Activated naive CD8-positive, alpha-beta T cell treated with anti-CD3 and anti-CD28 coated beads, Interleukin-2, amount 50 U/mL, for 24 hours (primary cell): ENCODE data around the gene TNFRSF6B.
"Not testable (repeated sequence)": the region's sequence is repeated elsewhere in the genome, so short reads cannot be mapped to it uniquely, and the experiment has no call there.

Experiments used
- ATAC-seq: fragments of 150-1000 bp; cut with Tn5 transposase; one replicate; pipeline ENCODE4 v1.10.0; 2021
- DNase-seq: peaks from one replicate; pipeline ENCODE4 v3.0.0; 2021
- H3K27ac Mint-ChIP-seq: one replicate; pipeline ENCODE4 v1.8.0; 2021; ENCODE audit warnings: mild to moderate bottlenecking, mixed read lengths
- H3K27me3 Mint-ChIP-seq: one replicate; pipeline ENCODE4 v1.8.0; 2021; ENCODE audit warnings: mixed read lengths
- H3K36me3 Mint-ChIP-seq: one replicate; pipeline ENCODE4 v1.8.0; 2021; ENCODE audit warnings: low read depth, mixed read lengths
- H3K4me1 Mint-ChIP-seq: one replicate; pipeline ENCODE4 v1.8.0; 2021; ENCODE audit warnings: mixed read lengths
- H3K4me3 Mint-ChIP-seq: one replicate; pipeline ENCODE4 v1.8.0; 2021; ENCODE audit warnings: mild to moderate bottlenecking, moderate library complexity, mixed read lengths
- H3K9me3 Mint-ChIP-seq: one replicate; pipeline ENCODE4 v1.8.0; 2021; ENCODE audit warnings: mixed read lengths

The TNFRSF6B gene

GRCh38 chr20:63696628-63697356, at the start of gene TNFRSF6B:
TNFRSF6B (plus strand) TSS chr20:63696652; CDS start chr20:63696768, 116 bp downstream.
- Mint-ChIP-seq H3K36me3 (peaks cover 5% of the 10 kb centered on the region), H3K4me3 (no peak within 1 kb of the TSS), H3K27me3 (peaks cover 3% of the 10 kb centered on the region), H3K4me1 (peaks cover 35% of the 10 kb centered on the region), H3K27ac (no peak within 1 kb of the TSS), H3K9me3 (no peaks in the 10 kb centered on the region)
- ATAC-seq, result peak; percentile 2
- no peak for DNase-seq

DNA sequence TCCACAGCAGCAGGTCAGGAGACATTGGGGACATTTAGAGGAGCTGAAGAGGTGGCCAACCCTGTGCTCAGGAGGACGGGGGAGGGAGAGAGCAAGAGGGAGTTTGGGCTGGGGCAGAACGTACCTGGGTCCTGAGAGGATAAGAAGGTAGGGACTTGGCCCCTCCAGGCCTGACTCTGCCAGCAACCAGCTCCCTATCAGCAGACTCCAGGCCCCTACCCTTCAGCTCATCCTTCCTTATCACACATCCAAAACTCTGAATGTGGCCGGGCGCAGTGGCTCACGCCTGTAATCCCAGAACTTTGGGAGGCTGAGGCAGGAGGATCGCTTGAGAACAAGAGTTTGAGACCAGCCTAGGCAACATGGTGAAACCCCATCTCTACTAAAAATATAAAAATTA, 48.3 kb upstream of the TNFRSF6B start:
- no peak overlapping the region for H3K27ac Mint-ChIP-seq
- no peaks in the 10 kb centered on the region for H3K36me3 Mint-ChIP-seq
- H3K27me3 Mint-ChIP-seq, result peaks cover 3% of the 10 kb centered on the region
- no peak overlapping the region for H3K4me3 Mint-ChIP-seq
- ATAC-seq, result no peak
- H3K4me1 Mint-ChIP-seq, result peaks cover 7% of the 10 kb centered on the region
- no peaks in the 10 kb centered on the region for H3K9me3 Mint-ChIP-seq
- DNase-seq, result no peak

GRCh38 chr20:63648895-63649589, 47.4 kb upstream of the TNFRSF6B start:
- DNase-seq, result no peak
- Mint-ChIP-seq H3K36me3 (no peaks in the 10 kb centered on the region), H3K27me3 (peaks cover 3% of the 10 kb centered on the region), H3K4me1 (peaks cover 11% of the 10 kb centered on the region), H3K4me3 (no peak overlapping the region), H3K9me3 (no peaks in the 10 kb centered on the region), H3K27ac (no peak overlapping the region)
- no peak for ATAC-seq

DNA sequence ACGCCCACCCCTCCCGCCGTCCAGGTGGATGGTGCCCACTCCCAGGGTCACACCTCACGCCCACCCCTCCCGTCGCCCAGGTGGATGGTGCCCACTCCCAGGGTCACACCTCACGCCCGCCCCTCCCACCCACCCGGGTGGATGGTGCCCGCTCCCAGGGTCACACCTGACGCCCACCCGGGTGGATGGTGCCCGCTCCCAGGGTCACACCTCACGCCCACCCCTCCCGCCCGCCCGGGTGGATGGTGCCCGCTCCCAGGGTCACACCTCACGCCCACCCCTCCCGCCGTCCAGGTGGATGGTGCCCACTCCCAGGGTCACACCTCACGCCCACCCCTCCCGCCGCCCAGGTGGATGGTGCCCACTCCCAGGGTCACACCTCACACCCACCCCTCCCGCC, 46.0 kb upstream of the TNFRSF6B start:
- not testable (repeated sequence) for H3K36me3 Mint-ChIP-seq, ATAC-seq, DNase-seq, H3K27ac Mint-ChIP-seq, H3K27me3 Mint-ChIP-seq, H3K4me3 Mint-ChIP-seq, H3K9me3 Mint-ChIP-seq
- H3K4me1 Mint-ChIP-seq, result peaks cover 19% of the 10 kb centered on the region

GRCh38 chr20:63651942-63652191, 44.6 kb upstream of the TNFRSF6B start:
- Mint-ChIP-seq H3K36me3 (no peaks in the 10 kb centered on the region), H3K27ac (no peak overlapping the region), H3K27me3 (peaks cover 3% of the 10 kb centered on the region), H3K9me3 (no peaks in the 10 kb centered on the region), H3K4me1 (peaks cover 20% of the 10 kb centered on the region), H3K4me3 (peak overlapping the region; percentile 71)
- ATAC-seq (no peak), DNase-seq (no peak)

- no peaks in the 10 kb centered on the region for H3K36me3 Mint-ChIP-seq
- DNase-seq (peak; percentile 44), ATAC-seq (peak; percentile 17)
- H3K27me3 Mint-ChIP-seq, result peaks cover 3% of the 10 kb centered on the region
- H3K9me3 Mint-ChIP-seq, result no peaks in the 10 kb centered on the region
- no peak overlapping the region for H3K27ac Mint-ChIP-seq
- peaks cover 21% of the 10 kb centered on the region for H3K4me1 Mint-ChIP-seq
- H3K4me3 Mint-ChIP-seq, result peak overlapping the region; percentile 42
Observed at GRCh38 chr20:63652192-63652980, 44.1 kb upstream of the TNFRSF6B start.

- DNase-seq (peak; percentile 77), ATAC-seq (peak; percentile 48)
- Mint-ChIP-seq H3K9me3 (no peaks in the 10 kb centered on the region), H3K4me1 (peaks cover 25% of the 10 kb centered on the region), H3K4me3 (peak within 1 kb of the TSS; percentile 73), H3K36me3 (no peaks in the 10 kb centered on the region), H3K27me3 (peaks cover 3% of the 10 kb centered on the region), H3K27ac (peak within 1 kb of the TSS; percentile 46)
Observed at GRCh38 chr20:63653041-63653973, 43.1 kb upstream of the TNFRSF6B start, which contains the start of gene STMN3. STMN3 (minus strand) TSS chr20:63653424; CDS start chr20:63653345, 79 bp downstream.

DNA sequence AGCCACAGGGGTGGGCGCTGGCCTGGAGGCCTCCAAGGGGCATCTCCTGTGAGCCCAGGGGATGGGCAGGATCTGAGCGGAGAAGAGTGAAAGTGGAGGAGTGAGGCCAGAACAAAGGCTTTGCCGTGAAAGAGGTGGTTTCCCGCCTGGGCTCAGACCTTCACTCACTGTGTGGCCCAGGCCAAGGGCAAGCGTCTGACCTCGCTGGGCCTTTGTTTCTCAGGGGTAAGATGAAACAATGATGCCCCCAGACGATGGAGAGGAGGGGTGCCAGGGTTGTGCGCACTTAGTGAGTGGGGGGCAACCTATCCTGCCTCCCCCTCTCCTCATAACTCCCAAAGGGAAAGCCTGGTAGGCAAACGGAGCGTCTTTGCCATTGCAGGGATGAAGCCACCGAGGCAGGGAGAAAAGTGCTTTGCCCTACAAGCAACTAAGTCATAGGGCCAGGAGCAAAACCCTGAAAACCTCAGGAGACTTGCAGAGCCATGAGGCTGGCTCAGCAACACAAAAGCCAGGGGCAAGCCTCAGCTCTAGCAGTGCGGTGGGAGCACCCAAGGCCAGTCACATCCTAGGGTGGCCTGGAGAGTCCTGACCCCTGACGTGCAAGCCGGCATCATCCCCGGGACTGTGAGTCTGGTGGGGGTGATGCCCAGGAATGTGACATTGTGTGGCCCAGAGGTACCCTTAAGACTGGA, 42.3 kb upstream of the TNFRSF6B start:
- H3K4me3 Mint-ChIP-seq, result peak overlapping the region; percentile 73
- ATAC-seq, result peak; percentile 0
- no peaks in the 10 kb centered on the region for H3K36me3 Mint-ChIP-seq
- peaks cover 3% of the 10 kb centered on the region for H3K27me3 Mint-ChIP-seq
- no peaks in the 10 kb centered on the region for H3K9me3 Mint-ChIP-seq
- peak overlapping the region; percentile 46 for H3K27ac Mint-ChIP-seq
- no peak for DNase-seq
- H3K4me1 Mint-ChIP-seq, result peaks cover 32% of the 10 kb centered on the region

DNA sequence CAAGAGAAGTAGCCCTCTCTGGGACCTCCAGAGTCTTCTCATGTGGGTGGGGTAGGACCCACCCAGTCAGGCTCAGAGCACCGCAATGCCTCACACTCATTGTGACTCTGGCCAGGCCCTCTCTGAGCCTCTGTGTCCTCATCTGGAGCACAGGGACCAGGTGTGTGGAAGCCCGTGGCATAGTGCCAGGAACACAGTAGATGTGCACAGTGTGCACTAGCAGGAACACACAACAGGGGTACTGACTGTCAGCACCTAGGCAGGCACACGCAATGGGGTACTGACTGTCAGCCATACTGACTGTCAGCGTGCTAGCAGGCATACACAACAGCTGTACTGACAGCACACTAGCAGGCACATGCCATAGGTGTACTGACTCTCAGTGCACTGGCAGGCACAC, 41.2 kb upstream of the TNFRSF6B start:
- peaks cover 39% of the 10 kb centered on the region for H3K4me1 Mint-ChIP-seq
- DNase-seq (no peak), ATAC-seq (no peak)
- H3K27me3 Mint-ChIP-seq, result peaks cover 3% of the 10 kb centered on the region
- H3K4me3 Mint-ChIP-seq, result no peak overlapping the region
- peaks cover 5% of the 10 kb centered on the region for H3K36me3 Mint-ChIP-seq
- no peaks in the 10 kb centered on the region for H3K9me3 Mint-ChIP-seq
- no peak overlapping the region for H3K27ac Mint-ChIP-seq

DNA sequence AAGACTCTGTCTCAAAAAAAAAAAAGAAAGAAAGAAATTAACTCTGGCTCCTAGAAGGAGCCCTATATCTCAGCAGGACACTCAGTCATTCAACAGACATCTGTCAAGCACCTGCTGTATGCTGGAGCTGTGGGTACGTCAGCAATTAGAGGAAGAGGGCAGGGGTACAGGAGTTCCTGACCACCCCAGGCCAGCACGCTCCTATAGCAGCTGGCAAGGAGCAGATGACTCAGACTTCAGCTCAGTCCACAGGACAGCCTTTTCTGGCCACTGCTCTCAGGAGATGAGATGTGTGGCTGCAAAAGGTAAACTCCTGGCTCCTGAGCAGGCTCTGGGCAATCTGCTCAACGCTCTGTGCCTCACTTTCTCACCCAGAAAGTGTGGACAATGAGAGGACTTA, 40.0 kb upstream of the TNFRSF6B start:
- DNase-seq, result no peak
- H3K4me3 Mint-ChIP-seq, result no peak overlapping the region
- H3K4me1 Mint-ChIP-seq, result peaks cover 36% of the 10 kb centered on the region
- peaks cover 2% of the 10 kb centered on the region for H3K27me3 Mint-ChIP-seq
- no peak overlapping the region for H3K27ac Mint-ChIP-seq
- peaks cover 8% of the 10 kb centered on the region for H3K36me3 Mint-ChIP-seq
- no peak for ATAC-seq
- H3K9me3 Mint-ChIP-seq, result no peaks in the 10 kb centered on the region

GRCh38 chr20:63657260-63657936, 39.1 kb upstream of the TNFRSF6B start:
- DNase-seq (no peak), ATAC-seq (no peak)
- Mint-ChIP-seq H3K27me3 (no peaks in the 10 kb centered on the region), H3K27ac (peak overlapping the region; percentile 93), H3K9me3 (no peaks in the 10 kb centered on the region), H3K36me3 (peaks cover 11% of the 10 kb centered on the region), H3K4me3 (peak overlapping the region; percentile 94), H3K4me1 (peaks cover 33% of the 10 kb centered on the region)

DNA sequence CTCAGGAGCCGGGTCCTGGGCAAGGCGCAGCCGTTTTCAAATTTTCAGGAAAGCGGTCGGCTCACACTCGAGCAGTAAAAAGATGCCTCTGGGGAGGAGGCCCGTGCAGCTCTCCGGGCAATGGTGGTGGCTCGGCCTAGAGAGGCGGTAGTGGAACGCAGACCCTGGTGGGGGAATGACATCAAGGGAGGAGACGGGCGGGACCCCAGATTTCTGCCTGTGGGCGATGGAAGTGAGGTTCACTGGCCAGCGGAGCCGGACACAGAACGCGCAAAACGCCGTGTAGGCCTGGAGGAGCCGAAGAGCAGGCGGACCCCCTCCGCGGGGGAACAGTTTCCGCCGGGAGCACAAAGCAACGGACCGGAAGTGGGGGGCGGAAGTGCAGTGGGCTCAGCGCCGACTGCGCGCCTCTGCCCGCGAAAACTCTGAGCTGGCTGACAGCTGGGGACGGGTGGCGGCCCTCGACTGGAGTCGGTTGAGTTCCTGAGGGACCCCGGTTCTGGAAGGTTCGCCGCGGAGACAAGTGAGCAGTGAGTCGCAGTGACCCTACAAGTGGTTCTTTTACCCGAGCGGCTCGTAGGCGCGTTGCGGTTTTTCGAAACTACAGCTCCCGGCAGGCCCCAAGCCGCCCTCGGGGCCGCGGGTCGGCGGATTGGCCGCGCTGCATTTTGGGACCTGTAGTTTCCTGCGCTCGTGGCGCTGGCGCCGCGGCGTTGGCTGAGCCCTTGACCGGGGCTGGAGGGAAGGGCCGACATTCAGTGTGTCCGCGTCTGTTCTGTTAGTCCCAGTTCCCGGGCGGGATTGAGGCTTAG, 38.3 kb upstream of the TNFRSF6B start, which contains the start of gene RTEL1:
Gene RTEL1, plus strand, starts transcription at position 376 of the 812 bp plus-strand sequence. CDS start 1,091 bp downstream, outside the sequence.
- Mint-ChIP-seq H3K27me3 (no peaks in the 10 kb centered on the region), H3K36me3 (peaks cover 11% of the 10 kb centered on the region), H3K4me3 (peak within 1 kb of the TSS; percentile 94), H3K27ac (peak within 1 kb of the TSS; percentile 93), H3K4me1 (peaks cover 33% of the 10 kb centered on the region), H3K9me3 (no peaks in the 10 kb centered on the region)
- DNase-seq, result peak; percentile 91
- peak; percentile 83 for ATAC-seq
